Measurements from ENCODE around the gene PHF10.
A peak's percentile ranks its signal among the peaks of the same experiment; 100 is the strongest.
"Not testable (repeated sequence)": the region's sequence is repeated elsewhere in the genome, so short reads cannot be mapped to it uniquely, and the experiment has no call there.

PHF10 gene

DNA sequence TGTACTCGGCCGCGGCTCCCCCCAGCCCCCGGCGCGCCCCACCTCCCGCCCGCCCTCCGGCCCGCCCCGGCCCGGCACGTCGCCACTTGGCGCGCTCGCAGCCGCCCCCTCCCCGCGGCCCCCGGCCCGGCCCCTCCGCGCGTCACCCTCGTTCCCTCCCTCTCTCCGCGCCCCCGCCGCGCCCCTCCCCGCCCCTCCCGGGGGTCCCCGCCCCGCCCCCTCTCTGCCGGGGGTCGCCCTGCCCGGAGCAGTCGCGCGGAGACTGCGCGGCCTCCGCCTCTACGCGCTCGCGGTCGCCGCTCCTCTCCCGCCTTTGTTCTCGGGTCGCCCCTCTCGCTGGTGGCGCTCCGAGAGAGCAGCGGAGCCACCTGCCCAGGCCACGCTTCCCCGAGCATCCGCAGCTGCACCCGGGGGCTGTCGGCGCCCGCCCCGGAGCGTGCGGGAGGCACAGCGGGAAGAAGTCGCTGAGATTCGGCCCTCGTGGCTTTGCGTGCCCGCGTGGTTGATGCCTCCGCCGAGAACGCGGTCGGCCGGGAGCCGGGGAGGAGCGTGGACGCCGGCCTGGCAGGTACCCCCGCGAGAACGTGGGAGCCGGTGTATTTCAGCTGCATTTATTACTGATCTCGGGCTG is at the start of gene PHF10:
PHF10 (minus strand) TSS at position 7 of the 631 bp plus-strand sequence. CDS start 569 bp downstream, outside the sequence.
- ChIA-PET POLR2A (no interaction called here), CTCF (interaction anchor here (0.8 to 1.3 kb wide), 4 partner anchors 14 to 25 kb away, joined by 3 to 4 read pairs (median 3); no protein-coding TSS in a partner anchor)
- TF ChIP-seq CTCF (IDR thresholded peaks at IDR 0.05; ENCODE audit: control extremely low read depth, extremely low read depth, low read depth, missing control alignments) = no peak
- DNase-seq (ENCODE audit: extremely low spot score) = peak; percentile 85

DNA sequence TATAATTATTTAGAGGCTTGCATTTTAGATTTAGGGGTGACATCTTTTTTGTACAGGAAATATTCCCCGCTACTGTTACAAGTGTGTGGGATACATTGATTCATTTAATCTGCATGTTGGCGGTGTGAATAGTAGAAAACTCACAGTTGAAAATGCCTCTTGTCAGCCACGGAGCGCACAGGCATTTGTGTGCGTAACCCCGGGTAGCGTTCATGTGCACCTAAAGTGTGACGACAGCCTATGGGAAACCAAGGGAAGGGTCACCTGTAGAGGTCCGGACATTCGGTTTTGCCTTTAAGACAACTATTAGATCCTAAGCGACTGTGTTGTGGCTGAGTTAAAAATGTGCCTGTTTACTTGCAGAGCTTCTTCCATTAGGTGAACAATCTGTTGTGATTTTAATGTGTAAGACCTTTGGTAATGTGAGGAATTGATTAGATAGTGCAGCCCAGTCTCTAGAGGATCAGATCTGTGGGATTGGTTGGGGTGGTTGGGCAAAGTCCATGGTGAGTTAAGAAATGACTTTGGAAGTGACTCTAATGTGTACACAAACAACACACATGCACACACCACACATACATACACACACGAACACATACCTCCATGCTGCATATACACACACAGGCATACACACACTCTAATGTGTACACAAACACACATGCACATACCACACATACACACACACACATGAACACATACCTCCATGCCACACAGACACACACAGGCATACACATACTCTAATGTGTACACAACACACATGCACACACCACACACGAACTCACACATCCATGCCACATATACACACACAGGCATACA is 42.8 kb upstream of the PHF10 start:
- TF ChIP-seq CTCF (IDR thresholded peaks at IDR 0.05; ENCODE audit: control extremely low read depth, extremely low read depth, low read depth, missing control alignments) = no peak
- ChIA-PET POLR2A (no interaction called here), CTCF (interaction anchor here (1.2 to 2.0 kb wide), 3 partner anchors 9 to 15 kb away, joined by 3 to 7 read pairs (median 5); no protein-coding TSS in a partner anchor)
- no peak for DNase-seq (ENCODE audit: extremely low spot score)

DNA sequence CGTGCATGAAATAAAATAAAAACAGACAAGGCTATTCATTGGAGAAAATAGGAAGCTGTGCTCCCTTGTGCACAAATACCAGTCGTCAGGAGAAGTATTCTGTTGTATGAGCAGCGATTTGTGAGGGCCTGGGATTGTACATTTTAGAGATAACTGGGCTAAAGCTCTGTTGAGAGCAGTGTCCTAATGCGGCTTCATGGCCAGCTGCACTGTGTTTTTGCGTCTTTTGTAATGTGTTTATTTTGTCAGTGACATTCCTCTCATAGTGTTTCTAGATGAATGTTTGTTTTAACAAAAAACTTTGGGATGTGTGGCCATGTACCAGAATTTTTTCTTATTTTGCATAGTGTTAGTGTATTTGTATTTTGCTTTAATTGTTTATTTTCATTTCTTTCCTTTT is 41.9 kb upstream of the PHF10 start:
- CTCF ChIA-PET = interaction anchor here (1.2 to 2.0 kb wide), 3 partner anchors 9 to 14 kb away, joined by 3 to 7 read pairs (median 5); no protein-coding TSS in a partner anchor
- POLR2A ChIA-PET = no interaction called here

GRCh38 chr6:169765789-169766188 is 41.5 kb upstream of the PHF10 start:
- POLR2A ChIA-PET; DNase-seq (ENCODE audit: extremely low spot score): not testable (repeated sequence)
- CTCF ChIA-PET = interaction anchor here (0.9 to 2.0 kb wide), 3 partner anchors 9 to 11 kb away, joined by 3 to 5 read pairs (median 3); no protein-coding TSS in a partner anchor

More for the DNA sequence above, 41.9 kb upstream of the PHF10 start:
- no peak for TF ChIP-seq CTCF (IDR thresholded peaks at IDR 0.05; ENCODE audit: control extremely low read depth, extremely low read depth, low read depth, missing control alignments)
- DNase-seq (ENCODE audit: extremely low spot score) = no peak

- DNase-seq (ENCODE audit: extremely low spot score) = no peak
- no peak for TF ChIP-seq CTCF (IDR thresholded peaks at IDR 0.05; ENCODE audit: control extremely low read depth, extremely low read depth, low read depth, missing control alignments)
- ChIA-PET CTCF (no interaction called here), POLR2A (no interaction called here)
These were observed 39.6 kb upstream of the PHF10 start for GRCh38 chr6:169763881-169764280.

GRCh38 chr6:169763308-169763707 is 39.0 kb upstream of the PHF10 start:
- TF ChIP-seq CTCF (IDR thresholded peaks at IDR 0.05; ENCODE audit: control extremely low read depth, extremely low read depth, low read depth, missing control alignments) = no peak
- POLR2A ChIA-PET = no interaction called here
- CTCF ChIA-PET = no interaction called here
- DNase-seq (ENCODE audit: extremely low spot score) = no peak

GRCh38 chr6:169755162-169755561 is 30.9 kb upstream of the PHF10 start:
- TF ChIP-seq CTCF (IDR thresholded peaks at IDR 0.05; ENCODE audit: control extremely low read depth, extremely low read depth, low read depth, missing control alignments) = no peak
- DNase-seq (ENCODE audit: extremely low spot score) = no peak
- ChIA-PET POLR2A (no interaction called here), CTCF (interaction anchor here (1.0 to 2.7 kb wide), 4 partner anchors 14 to 76 kb away, joined by 3 to 8 read pairs (median 4); no protein-coding TSS in a partner anchor)
